ENCODE results near the gene S1PR4. TPM values are rescaled to one million over a fixed set of nuclear protein-coding genes. Genes with fewer than 3 reads are reported as not detected.
"Not testable (repeated sequence)": the region's sequence is repeated elsewhere in the genome, so short reads cannot be mapped to it uniquely, and the experiment has no call there.

Gene S1PR4
- total RNA-seq, 1 donor from 2014 or later = 2.2 TPM

DNA sequence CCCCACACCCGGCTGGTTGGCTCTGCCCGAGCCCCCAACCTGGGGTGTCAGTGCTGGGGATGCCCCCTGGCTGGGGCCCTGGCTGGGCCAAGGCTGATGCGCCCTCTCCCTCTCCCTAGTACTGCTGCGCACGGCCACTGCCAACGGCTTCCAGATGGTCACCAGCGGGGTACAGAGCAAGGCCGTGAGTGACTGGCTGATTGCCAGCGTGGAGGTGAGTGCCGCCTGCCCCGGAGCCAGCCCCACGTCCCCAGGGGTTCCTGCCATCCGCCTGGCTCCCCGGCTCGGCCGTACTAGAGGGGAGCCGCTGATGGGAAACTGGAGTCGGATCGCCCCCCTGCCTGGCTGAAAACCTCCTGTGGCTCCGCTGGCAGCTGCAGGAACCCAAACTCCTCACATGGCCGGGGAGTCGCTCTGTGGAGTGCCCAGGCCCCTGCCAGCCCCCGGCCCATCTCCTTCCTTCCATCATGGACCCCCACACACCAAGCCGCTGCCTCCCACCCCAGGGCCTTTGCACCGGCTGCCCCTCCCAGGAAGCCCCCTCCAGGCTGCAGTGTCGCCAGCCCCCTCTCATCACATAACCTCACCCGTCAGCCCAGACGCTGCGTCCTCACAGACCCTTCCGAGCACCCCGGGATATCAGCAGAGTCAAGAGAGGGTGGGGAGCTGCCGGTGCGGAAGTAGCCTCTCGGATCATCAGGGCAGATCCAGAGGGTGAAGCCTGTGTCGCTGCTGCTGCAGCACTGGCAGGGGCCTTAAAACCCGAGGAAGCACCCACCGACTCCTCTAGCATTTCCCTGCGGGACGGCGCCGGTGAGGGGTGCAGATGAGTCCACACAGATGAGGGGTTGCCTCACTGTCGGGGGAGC, 17.7 kb downstream of the S1PR4 start:
- no peak for DNase-seq

DNA sequence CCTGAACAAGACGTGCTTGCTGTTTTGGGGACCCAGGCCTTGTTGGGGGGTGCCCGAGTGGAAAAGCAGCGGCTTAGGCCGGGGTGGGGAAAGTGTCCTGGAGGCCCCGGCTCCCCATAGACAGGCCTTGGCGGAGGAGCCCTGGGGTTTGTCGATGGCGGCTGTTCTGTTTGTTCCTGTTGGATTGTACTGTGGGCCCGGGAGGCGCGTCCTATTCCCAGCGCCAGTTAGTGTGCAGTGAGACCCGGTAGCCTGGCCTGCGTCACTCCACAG, 18.3 kb downstream of the S1PR4 start:
- no peak for DNase-seq

DNA sequence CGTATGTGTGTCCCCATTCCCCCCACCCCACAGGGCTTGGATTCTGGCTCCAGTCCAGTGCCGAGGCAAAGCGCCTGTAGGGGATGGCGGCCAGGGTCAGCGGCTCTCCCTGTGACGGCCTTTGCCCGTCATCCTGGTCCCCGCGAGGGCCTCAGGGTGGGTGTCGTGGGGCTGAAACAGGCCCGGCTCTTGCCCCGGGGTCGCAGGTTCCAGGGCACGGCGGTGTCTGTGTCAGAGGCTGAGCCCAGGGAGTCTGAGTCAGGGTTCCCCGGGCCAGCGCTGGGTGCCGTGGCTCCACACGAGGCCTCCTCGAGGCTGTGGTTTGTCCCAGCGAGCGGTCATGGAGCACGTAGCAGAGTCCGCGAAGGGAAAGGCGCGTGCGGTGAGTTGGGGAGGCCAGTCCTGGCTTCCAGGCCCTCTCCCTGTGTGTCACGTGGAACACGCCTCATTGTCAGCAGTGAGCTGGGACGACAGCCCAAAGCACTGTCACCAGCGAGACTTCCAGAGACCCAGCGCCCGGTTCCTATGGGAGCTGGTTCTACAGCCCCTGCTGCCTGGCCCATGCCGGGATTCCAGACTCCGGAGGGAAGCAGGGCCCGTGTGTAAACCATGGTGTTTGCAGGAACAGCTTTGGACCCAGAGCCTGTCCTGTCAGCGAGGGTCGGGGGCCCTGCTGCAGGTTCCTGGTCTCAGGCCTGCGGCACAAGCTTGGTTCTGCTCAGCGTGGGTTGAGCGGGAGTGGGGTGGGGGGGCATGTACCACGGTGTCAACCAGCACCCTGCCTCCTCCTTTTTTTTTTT, 20.5 kb downstream of the S1PR4 start:
- DNase-seq = no peak

DNA sequence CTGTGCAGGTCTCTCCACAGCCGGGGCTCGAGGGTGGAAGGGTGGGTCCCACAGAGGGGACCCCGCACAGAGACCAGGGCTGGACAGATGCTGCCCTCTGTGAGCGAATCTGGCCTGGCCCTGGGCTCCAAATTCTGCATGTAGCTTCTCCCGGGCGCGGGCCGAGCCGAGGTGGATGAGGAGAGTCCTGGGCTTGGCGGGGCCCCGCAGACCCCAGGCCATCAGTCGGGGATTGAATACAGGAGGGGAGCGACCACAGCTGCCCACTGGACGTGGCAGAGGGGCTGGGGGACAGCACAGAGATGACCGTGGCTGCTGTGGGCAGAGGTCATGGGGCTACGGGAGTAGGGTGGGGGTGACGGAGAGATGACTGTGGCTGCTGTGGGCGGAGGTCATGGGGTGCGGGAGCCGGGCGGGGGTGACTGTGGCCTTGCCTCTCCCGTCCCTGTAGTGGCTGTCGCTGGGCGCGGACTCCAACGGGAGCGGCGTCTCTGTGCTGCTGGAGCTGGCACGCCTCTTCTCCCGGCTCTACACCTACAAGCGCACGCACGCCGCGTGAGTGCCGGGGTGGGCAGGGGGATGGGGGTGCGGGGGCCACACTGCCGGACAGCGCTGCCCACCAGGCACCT, 22.6 kb downstream of the S1PR4 start:
- DNase-seq = no peak

DNA sequence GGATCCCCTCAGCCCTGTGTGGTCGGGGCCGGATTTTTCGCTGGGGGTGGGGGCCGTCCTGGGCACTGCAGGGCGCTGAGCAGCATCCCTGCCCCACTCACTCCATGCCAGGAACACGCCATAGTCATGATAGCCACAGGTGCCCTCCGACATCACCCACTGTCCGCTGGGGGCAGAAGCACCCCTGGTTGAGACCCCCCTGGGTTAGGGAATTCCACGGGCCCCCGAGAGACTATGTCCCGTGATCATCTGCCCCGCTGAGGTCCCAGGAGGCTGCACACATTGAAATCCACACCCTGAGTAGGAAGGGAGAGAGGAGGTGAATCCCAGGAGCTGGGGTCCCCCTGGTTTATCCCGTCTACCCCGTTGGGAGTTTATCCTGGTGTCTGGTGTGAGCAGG, 23.3 kb downstream of the S1PR4 start:
- no peak for DNase-seq

DNA sequence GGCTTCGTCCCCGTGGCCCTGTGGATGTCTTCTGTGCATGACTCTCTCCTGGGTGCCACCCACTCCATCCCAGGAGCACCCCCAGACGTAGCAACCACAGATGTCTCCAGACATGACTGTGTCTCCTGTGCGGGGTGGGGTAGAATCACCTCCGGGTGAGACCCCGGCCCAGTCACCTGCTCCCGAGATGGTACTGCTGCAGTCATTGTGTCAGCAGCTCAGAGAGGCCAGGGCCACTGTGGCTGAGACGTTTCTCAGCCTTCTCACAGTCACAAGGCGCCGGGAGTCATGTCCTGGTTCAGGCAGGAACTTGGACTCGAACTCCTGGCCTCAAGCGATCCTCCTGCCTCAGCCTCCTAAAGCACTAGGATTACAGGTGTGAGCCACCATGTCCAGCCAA, 23.8 kb downstream of the S1PR4 start:
- DNase-seq = no peak

DNA sequence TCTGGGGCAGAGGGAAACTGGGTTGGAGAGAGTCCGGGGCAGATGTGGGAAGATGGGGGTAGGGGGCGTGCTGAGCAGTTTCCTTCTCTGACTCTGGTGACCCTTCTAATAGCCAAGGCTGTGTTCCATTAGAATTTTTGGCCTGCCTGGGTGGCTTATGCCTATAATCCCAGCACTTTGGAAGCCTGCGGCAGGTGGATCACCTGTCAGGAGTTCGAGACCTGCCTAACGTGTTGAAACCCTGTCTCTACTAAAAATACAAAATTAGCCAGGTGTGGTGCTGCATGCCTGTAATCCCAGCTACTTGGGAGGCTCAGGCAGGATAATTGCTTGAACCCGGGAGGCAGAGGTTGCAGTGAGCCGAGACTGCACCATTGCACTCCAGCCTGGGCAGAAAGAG, 24.3 kb downstream of the S1PR4 start:
- not testable (repeated sequence) for DNase-seq

DNA sequence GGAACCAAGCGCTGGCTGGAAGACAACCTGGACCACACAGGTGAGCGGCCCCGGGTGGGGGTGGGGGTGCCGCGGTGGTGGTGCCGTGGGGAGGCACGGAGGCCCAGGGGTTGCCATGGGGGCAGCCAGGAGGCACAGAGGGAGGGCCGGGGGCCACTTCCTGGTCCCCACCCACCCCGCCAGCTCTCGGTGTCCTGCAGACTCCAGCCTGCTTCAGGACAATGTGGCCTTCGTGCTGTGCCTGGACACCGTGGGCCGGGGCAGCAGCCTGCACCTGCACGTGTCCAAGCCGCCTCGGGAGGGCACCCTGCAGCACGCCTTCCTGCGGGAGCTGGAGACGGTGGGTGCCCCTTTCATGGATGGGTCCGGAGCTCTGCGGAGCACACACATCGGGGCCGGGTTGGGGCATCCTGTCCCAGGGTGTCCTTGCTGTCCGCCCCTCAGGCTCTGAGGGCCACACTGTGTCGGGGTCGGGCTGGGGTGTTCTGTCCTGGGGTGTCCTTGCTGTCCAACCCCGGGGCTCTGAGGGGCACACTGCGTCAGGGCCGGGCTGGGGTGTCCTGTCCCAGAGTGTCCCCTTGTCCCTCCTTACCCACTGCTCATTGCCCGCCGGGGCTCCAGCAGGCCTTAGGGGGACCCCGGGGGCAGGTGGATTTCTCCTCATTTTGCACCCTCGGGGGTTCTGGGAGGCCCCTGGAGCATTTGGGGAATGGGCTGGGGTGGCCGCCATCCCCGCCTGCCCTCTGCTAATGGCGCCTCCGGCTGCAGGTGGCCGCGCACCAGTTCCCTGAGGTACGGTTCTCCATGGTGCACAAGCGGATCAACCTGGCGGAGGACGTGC, 25.5 kb downstream of the S1PR4 start:
- no peak for DNase-seq

DNA sequence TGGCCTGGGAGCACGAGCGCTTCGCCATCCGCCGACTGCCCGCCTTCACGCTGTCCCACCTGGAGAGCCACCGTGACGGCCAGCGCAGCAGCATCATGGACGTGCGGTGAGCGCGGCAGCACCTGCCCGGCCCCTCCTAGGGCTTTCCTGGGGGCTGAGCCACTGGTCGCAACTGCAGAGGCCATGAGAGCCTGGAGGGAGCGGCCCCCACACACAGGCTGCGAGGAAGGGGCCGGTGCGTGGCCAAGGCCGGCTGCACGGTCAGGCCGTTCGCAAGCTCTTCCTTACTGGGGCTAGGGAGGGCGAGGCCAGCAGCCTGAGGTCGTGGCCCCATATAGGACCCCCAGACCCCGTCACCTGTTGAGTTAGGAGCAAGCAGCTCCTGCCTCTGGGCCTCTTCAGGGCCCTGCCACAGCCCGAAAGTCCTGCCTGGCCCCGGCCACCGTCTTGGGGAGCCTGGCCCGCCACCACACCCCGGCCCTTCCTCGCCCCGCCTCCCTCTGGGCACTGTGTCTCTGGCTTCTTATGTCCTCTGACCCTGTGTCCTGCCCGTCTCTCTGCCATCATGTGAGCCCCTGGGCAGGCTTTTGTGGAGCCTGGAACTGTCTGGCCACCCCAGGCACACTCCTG, 26.2 kb downstream of the S1PR4 start:
- no peak for DNase-seq

DNA sequence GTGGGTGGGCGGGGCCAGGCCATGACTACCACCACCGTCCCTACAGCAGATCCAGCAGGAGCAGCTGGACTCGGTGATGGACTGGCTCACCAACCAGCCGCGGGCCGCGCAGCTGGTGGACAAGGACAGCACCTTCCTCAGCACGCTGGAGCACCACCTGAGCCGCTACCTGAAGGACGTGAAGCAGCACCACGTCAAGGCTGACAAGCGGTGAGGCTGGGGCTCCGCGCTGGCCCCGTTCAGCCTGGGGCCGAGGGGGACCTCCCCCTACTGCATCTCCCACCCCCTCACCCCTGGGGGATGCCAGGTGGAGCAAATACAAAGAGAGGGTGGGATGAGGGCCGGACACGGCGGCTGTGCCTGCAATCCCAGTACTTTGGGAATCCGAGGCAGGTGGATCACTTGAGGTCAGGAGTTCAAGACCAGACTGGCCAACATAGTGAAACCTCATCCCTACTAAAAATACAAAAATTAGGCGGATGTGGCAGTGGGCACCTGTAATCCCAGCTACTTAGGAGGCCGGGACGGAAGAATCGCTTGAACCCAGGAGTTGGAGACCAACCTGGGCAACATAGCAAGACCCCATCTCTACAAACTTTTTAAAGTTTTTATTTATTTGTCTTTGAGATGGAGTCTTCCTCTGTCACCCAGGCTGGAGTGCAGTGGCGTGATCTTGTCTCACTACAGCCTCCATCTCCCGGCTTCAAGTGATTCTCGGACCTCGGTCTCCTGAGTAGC, 27.8 kb downstream of the S1PR4 start:
- DNase-seq = no peak

DNA sequence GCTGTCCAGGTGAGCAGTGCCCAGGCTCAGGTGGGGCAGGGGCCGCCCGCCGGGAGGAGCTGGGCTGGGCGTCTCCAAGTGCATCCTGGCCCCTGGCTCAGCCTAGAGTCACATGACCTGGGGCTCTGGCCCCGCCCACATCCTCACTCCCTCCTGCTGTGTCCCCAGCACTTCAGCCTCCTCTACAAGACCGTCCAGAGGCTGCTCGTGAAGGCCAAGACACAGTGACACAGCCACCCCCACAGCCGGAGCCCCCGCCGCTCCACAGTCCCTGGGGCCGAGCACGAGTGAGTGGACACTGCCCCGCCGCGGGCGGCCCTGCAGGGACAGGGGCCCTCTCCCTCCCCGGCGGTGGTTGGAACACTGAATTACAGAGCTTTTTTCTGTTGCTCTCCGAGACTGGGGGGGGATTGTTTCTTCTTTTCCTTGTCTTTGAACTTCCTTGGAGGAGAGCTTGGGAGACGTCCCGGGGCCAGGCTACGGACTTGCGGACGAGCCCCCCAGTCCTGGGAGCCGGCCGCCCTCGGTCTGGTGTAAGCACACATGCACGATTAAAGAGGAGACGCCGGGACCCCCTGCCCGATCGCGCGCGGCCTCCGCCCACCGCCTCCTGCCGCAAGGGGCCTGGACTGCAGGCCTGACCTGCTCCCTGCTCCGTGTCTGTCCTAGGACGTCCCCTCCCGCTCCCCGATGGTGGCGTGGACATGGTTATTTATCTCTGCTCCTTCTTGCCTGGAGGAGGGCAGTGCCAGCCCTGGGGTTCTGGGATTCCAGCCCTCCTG, 29.1 kb downstream of the S1PR4 start:
- DNase-seq = no peak

DNA sequence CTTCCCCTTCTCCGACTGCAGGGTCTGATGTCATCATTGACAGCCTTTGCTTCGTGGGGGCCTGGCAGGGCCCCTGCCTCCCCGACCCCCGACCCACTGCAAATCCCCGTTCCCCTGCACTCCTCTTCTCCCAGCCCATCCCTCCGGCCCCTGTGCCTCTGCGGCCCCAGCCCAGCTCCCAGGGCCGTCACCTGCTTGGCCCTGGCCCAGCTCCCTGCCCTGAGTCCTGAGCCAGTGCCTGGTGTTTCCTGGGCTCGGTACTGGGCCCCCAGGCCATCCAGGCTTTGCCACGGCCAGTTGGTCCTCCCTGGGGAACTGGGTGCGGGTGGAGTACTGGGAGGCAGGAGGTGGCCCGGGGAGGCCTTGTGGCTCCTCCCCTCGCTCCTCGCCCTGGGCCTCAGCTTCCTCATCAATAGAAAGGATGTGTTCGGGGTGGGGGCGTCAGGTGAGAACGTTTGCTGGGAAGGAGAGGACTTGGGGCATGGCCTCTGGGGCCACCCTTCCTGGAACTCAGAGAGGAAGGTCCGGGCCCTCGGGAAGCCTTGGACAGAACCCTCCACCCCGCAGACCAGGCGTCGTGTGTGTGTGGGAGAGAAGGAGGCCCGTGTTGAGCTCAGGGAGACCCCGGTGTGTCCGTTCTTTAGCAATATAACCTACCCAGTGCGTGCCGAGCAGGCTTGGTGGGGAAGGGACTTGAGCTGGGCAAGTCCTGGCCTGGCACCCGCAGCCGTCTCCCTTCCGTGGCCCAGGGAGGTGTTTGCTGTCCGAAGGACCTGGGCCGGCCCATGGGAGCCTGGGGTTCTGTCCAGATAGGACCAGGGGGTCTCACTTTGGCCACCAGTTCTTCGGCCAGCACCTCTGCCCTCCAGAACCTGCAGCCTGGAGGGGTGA, 30.0 kb downstream of the S1PR4 start:
- DNase-seq = no peak

DNA sequence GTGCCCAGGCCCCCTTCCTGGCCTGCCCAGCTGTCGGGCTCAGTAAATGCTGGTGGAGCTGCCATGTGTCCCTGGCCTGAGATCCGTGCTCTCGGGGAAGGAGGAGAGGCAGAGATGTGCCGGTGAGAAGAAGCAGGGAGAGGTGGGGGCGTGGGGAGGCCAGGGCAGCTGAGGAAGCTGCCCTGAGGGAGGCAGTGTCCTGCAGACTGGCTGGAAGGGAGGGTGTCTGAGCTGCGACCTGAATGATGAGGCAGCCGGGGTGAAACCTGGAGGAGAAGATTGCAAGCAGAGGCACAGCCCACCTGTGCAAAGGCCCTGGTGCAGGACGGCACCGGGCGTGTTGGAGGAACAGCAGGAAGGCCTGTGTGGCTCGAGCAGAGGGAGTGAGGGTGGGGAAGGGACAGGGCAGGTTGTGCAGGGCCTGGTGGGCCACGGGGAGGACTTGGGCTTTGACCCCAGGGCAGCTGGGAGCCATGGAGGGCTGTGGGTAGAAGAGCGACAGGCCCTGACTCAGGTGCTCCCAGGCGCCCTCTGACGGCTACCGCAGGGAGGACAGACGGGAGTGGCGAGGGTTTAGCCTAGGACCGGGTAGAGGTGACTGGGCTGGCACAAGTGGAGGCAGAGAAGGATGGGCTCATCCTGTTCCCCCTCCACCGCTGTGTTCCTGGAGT, 31.9 kb downstream of the S1PR4 start:
- peak; percentile 66 for DNase-seq

DNA sequence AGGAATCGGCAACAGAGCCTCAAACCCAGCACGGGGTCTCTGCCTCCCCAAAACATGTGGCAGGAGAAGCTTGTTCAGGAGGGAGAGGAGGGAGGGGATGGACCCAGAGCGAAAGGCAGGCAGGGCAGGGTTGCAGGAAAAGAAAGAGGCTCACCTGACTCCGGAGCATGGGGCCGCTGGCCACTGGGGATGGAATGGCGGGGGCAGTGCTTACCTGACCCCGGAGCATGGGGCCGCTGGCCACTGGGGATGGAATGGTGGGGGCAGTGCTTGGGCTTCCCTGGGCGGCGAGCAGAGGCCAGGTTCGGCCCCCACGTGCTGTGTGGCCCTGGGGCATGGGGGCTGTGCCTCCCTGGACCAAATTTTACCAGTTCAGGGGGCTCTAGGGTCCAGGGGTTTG, 32.6 kb downstream of the S1PR4 start:
- DNase-seq = no peak

DNA sequence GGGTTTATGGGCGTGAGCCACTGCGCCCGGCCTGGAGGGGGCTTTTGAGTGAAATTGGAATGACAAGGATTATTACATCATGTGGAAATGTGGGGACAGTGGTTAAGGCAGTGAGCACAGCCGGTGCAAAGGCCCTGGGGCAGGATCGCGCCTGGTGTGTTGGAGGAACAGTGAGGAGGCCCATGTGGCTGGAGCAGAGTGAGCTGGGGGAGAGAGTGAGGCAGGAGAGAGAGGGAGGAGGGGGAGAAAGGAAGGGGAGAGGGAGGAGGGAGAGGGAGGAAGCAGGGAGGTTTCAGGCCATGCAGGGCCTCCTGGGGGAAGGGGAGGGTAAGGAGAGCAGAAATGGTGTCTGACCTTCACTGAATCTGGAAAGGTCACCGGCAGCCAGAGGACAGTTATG, 34.6 kb downstream of the S1PR4 start:
- DNase-seq = no peak

DNA sequence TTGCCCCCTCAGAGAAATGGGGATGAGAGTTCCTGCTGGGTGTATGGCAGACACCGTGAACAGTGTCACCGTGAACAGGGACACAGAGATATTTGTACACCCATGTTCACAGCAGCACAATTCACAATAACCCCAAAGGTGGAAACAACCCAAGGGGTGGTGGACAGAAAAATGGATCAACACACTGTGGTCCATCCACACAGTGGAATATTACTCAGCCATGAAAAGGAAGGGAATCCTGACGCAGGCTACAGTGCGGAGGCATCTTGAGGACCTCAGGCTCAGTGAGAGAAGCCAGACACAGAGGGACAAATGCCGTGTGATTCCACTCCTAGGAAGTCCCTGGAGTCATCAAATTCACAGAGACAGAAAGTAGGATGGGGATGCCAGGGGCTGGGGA, 38.3 kb downstream of the S1PR4 start:
- no peak for DNase-seq

DNA sequence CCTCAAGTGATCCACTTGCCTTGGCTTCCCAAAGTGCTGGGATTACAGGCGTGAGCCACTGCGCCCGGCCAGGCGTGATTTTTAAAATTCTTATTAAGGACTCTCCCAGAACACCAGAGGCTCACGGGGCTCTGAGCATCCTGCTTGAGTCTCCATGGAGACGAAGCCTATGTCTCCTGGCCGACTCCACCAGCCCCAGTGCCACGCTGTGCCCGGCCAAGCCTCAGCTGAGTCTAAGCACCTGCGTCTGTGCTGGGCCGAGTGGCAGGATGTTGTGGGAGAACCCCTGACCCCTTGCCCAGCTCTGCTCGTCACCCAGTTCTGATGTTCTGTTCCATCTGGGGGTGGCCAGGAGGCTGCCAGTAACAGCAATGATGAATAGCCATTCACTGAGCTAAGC, 42.0 kb downstream of the S1PR4 start:
- no peak for DNase-seq

DNA sequence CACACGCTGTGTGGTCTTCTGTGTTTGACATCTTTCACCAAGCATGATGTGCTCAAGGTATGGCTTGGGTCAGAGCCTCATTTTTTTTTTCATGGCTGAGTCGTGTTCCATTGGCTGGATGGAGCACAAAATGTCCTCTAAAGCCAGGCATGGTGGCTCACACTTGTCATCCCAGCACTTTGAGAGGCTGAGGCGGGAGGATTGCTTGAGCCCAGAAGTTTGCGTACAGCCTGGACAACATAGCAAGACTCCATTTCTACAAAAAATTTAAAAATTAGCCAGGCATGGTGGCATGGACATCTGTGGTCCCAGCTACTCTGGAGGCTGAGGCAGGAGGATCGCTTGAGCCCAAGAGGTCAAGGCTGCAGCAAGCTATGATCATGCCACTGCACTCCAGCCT, 43.0 kb downstream of the S1PR4 start:
- not testable (repeated sequence) for DNase-seq

DNA sequence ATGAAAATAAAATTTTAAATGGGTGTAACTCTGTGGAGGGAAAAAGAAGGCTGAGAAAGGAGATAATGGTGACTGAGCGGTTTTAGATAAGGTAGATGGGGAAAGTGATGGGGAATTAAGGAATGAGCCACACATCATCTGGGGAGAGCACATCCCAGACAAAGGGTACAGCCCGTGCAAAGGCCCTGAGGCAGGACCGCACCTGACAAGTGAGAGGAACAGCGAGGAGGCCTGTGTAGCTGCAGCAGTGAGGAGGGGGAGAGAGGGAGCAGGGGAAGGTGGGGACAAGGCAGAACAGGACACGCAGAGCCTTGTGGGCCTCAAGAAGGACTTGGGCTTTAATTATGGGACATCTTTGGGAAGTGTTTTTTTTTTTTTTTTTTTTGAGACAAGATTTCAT, 44.1 kb downstream of the S1PR4 start:
- no peak for DNase-seq

Data from dermis blood vessel endothelial cell (primary cell).